Endothelial cell of umbilical vein (primary cell): ENCODE results near the gene ALAS2. TPM values are rescaled to one million over a fixed set of nuclear protein-coding genes. Genes with fewer than 3 reads are reported as not detected.
A peak's percentile ranks its signal among the peaks of the same experiment; 100 is the strongest.
"Not testable (repeated sequence)": the region's sequence is repeated elsewhere in the genome, so short reads cannot be mapped to it uniquely, and the experiment has no call there.

Experiments
- BruUV-seq: library from RNA; stranded (reverse); fragments of 400-500 nt; replicated peaks from 2 replicates; lab custom pipeline; 2021; lab: Mats Ljungman, UMichigan
- CTCF ChIA-PET: fragments of 300-600, 350-600 bp; sonication (Branson Sonifier 250); formaldehyde crosslinking; loops from one replicate; lab custom pipeline; 2021; ENCODE audit warnings: antibody characterized with exemption, inconsistent platforms; lab: Charles Lee
- POLR2A ChIA-PET: fragments of 300-600, 350-600 bp; sonication (Branson Sonifier 250); formaldehyde crosslinking; loops from one replicate; lab custom pipeline; 2021; ENCODE audit warnings: antibody characterized with exemption, inconsistent platforms; lab: Charles Lee
- DNase-seq: peaks from one replicate; pipeline ENCODE4 v3.0.0-alpha.2; 2011; ENCODE audit warnings: low read depth, low spot score
- FAIRE-seq: peaks from 2 replicates; lab custom pipeline; 2011; peaks lifted over from hg19 to GRCh38; lab: Jason Lieb, UNC
- H2AFZ ChIP-seq: 2 replicates; pipeline ENCODE4 v1.6.0; 2012; ENCODE audit warnings: low read depth, low read length, control low read depth, inconsistent platforms
- H3K27ac ChIP-seq: 2 replicates; pipeline ENCODE4 v1.5.1; 2011; ENCODE audit warnings: low read depth, mild to moderate bottlenecking, control low read depth, low read length, moderate library complexity; ENCODE audit not compliant: insufficient read depth
- H3K27me3 ChIP-seq, 2 experiments: 2 replicates each; pipeline versions ENCODE4 v1.6.0 to v1.6.1; 2011; ENCODE audit warnings: low read length in 2 of 2, mixed read lengths in 1 of 2; ENCODE audit not compliant: control insufficient read depth in 2 of 2, insufficient read depth in 2 of 2
- H3K36me3 ChIP-seq, 2 experiments: 2 replicates in 1 of 2; 3 replicates in 1 of 2; pipeline ENCODE4 v1.5.1; 2011; ENCODE audit warnings: low read length in 2 of 2, mild to moderate bottlenecking in 1 of 2, moderate library complexity in 1 of 2; ENCODE audit not compliant: control insufficient read depth in 2 of 2, insufficient read depth in 2 of 2; ENCODE audit errors: extremely low read depth in 1 of 2
- H3K4me1 ChIP-seq: 3 replicates; pipeline ENCODE4 v1.5.1; 2011; ENCODE audit warnings: mild to moderate bottlenecking, low read length; ENCODE audit not compliant: control insufficient read depth, insufficient read depth; ENCODE audit errors: extremely low read depth
- H3K4me2 ChIP-seq: 2 replicates; pipeline ENCODE4 v1.6.1; 2011; ENCODE audit warnings: low read length, control low read depth, mixed read lengths; ENCODE audit not compliant: insufficient read depth
- H3K4me3 ChIP-seq, 3 experiments: fragments of 200-600 bp in 1 of 3; sonication (generic), shearing (Covaris generic) in 1 of 3; replicated peaks in 1 of 3; 2 replicates each; pipeline ENCODE4 v1.5.1; 2011 to 2016; ENCODE audit warnings: control low read depth in 3 of 3, low read length in 3 of 3, mild to moderate bottlenecking in 2 of 3, inconsistent platforms in 1 of 3, low read depth in 1 of 3, moderate library complexity in 1 of 3; ENCODE audit not compliant: insufficient read depth in 1 of 3
- H3K79me2 ChIP-seq: 2 replicates; pipeline ENCODE4 v1.6.0; 2012; ENCODE audit warnings: low read length, inconsistent platforms; ENCODE audit not compliant: control insufficient read depth, insufficient read depth
- H3K9ac ChIP-seq: replicated peaks from 2 replicates; pipeline ENCODE3; 2011; ENCODE audit warnings: low read length, control low read depth; ENCODE audit not compliant: insufficient read depth; ENCODE audit errors: extremely low read depth
- H3K9me1 ChIP-seq: replicated peaks from 3 replicates; pipeline ENCODE4 v1.6.0; 2011; ENCODE audit warnings: mild to moderate bottlenecking, low read length; ENCODE audit not compliant: control insufficient read depth, insufficient read depth; ENCODE audit errors: extremely low read depth
- H3K9me3 ChIP-seq: replicated peaks from 2 replicates; pipeline ENCODE4 v1.5.1; 2012; ENCODE audit warnings: low read length, inconsistent platforms; ENCODE audit not compliant: control insufficient read depth, insufficient read depth
- H4K20me1 ChIP-seq: replicated peaks from 2 replicates; pipeline ENCODE3; 2011; ENCODE audit warnings: mild to moderate bottlenecking, low read length; ENCODE audit not compliant: control insufficient read depth, insufficient read depth; ENCODE audit errors: extremely low read depth
- EZH2 ChIP-seq: IDR thresholded peaks from 2 replicates; pipeline ENCODE4 v1.6.1; 2012; ENCODE audit warnings: borderline replicate concordance, low read depth, mild to moderate bottlenecking, moderate library complexity, low read length, inconsistent platforms; ENCODE audit not compliant: severe bottlenecking
- FOS ChIP-seq: IDR thresholded peaks from 2 replicates; pipeline ENCODE4 v1.6.1; 2011; ENCODE audit warnings: mild to moderate bottlenecking, low read length, moderate library complexity, borderline replicate concordance; ENCODE audit not compliant: insufficient read depth
- GATA2 ChIP-seq: IDR thresholded peaks from 2 replicates; pipeline ENCODE4 v1.7.0; 2011; ENCODE audit warnings: low read depth, mild to moderate bottlenecking, moderate library complexity, mixed read lengths, low read length; ENCODE audit not compliant: insufficient read length, insufficient read depth
- JUN ChIP-seq: IDR thresholded peaks from 2 replicates; pipeline ENCODE4 v1.6.1; 2011; ENCODE audit warnings: borderline replicate concordance, low read depth; ENCODE audit not compliant: insufficient read length, insufficient read depth
- MAX ChIP-seq: IDR thresholded peaks from 2 replicates; pipeline ENCODE4 v1.6.1; 2011; ENCODE audit not compliant: insufficient read depth, insufficient read length
- MYC ChIP-seq: IDR thresholded peaks from one replicate; pipeline ENCODE4 v1.6.1; 2011; ENCODE audit warnings: mild to moderate bottlenecking, low read depth, low read length
- POLR2A ChIP-seq: IDR thresholded peaks from 2 replicates; pipeline ENCODE4 v1.6.1; 2012; ENCODE audit warnings: low read depth, mild to moderate bottlenecking, control low read depth, low read length
- POLR2AphosphoS5 ChIP-seq: IDR thresholded peaks from 2 replicates; pipeline ENCODE4 v1.6.1; 2012; ENCODE audit warnings: low read depth, mild to moderate bottlenecking, control low read depth, low read length, moderate library complexity; ENCODE audit not compliant: insufficient read depth
- dilution Hi-C: fragments of 300-500 bp; cut with MboI; formaldehyde crosslinking; loops from one replicate; pipeline ENCODE4 v1.15.0; 2019; ENCODE audit warnings: low sequenced_read_pairs; ENCODE audit not compliant: extremely low pct_ligation_motif_present
- intact Hi-C: fragments of 100-400 bp; cut with micrococcal nuclease; formaldehyde crosslinking; loops from one replicate; pipeline ENCODE4 v1.10.0; 2022
- polyA plus RNA-seq, 4 experiments: library from polyadenylated mRNA; depleted of rRNA in 3 of 4; stranded (reverse) in 3 of 4; unstranded in 1 of 4; fragments of >200 nt; gene quantifications; 2 replicates each; pipeline versions ENCODE4 v1.2.1 to v1.2.3, GENCODE V29; 2011 to 2012; ENCODE audit warnings: missing spikeins in 1 of 4
- total RNA-seq: library from RNA; stranded (reverse); gene quantifications from 2 replicates; pipeline ENCODE4 v1.2.3, GENCODE V29; 2021
- TF ChIP-seq, protein P1 (sequence below), 2 donors: IDR thresholded peaks; 1 replicate in 1 of 2; 2 replicates in 1 of 2; pipeline ENCODE4 v1.5.1; 2011; ENCODE audit warnings: low read length in 2 of 2, mild to moderate bottlenecking in 2 of 2, moderate library complexity in 2 of 2, control low read depth in 1 of 2, inconsistent platforms in 1 of 2, low read depth in 1 of 2; ENCODE audit not compliant: insufficient read depth in 1 of 2; ENCODE audit errors: extremely low read depth in 1 of 2

Gene ALAS2
- total and polyA plus RNA-seq, 2 donors (not counting 3 experiments of a cell fraction or from before 2014, with no cell fraction given), result not detected

- Histone ChIP-seq H3K9me1 (no peaks in the 10 kb centered on the region), H3K27ac (peak overlapping the region; percentile 87), H3K79me2 (no peaks in the 10 kb centered on the region), H2AFZ (peak overlapping the region; percentile 65), H3K27me3 (no peaks in the 10 kb centered on the region), H3K4me3 (peak overlapping the region in 1 of 3 experiments; percentile 15), H3K4me1 (peaks cover 4% of the 10 kb centered on the region), H4K20me1 (no peaks in the 10 kb centered on the region), H3K4me2 (peak overlapping the region; percentile 92), H3K36me3 (no peaks in the 10 kb centered on the region), H3K9me3 (no peaks in the 10 kb centered on the region), H3K9ac (peak overlapping the region; percentile 62)
- DNase-seq (peak; percentile 81), FAIRE-seq (peak; percentile 73)
- ChIA-PET POLR2A (no interaction called here), CTCF (interaction anchor here (0.6 to 1.3 kb wide), 10 partner anchors 12 to 1739 kb away, joined by 3 to 33 read pairs (median 4); partner anchors contain the start of genes APEX2 and TSR2)
- no TSS peak for BruUV-seq
- TF ChIP-seq FOS (peak; percentile 10), EZH2 (no peak), GATA2 (no peak), JUN (peak; percentile 4), MAX (no peak), POLR2AphosphoS5 (no peak), POLR2A (no peak), MYC (no peak)
- TF ChIP-seq, protein P1, sequence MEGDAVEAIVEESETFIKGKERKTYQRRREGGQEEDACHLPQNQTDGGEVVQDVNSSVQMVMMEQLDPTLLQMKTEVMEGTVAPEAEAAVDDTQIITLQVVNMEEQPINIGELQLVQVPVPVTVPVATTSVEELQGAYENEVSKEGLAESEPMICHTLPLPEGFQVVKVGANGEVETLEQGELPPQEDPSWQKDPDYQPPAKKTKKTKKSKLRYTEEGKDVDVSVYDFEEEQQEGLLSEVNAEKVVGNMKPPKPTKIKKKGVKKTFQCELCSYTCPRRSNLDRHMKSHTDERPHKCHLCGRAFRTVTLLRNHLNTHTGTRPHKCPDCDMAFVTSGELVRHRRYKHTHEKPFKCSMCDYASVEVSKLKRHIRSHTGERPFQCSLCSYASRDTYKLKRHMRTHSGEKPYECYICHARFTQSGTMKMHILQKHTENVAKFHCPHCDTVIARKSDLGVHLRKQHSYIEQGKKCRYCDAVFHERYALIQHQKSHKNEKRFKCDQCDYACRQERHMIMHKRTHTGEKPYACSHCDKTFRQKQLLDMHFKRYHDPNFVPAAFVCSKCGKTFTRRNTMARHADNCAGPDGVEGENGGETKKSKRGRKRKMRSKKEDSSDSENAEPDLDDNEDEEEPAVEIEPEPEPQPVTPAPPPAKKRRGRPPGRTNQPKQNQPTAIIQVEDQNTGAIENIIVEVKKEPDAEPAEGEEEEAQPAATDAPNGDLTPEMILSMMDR (IDR thresholded peaks at IDR 0.05; ENCODE audit: extremely low read depth in 1 of 2, insufficient read depth in 1 of 2, low read depth in 1 of 2, low read length in 2 of 2), result no peak
- intact Hi-C loops (loop anchor here (1.0 to 5.0 kb wide), 7 partner anchors 48 to 700 kb away; partner anchors contain the start of gene WNK3), dilution Hi-C loops (no loop called here)
These were observed 26.3 kb upstream of the ALAS2 start for GRCh38 chrX:55056820-55057674.

- H3K4me3 ChIP-seq, CTCF ChIA-PET, intact Hi-C loops, BruUV-seq, H3K79me2 ChIP-seq, H3K36me3 ChIP-seq, H2AFZ ChIP-seq, POLR2A ChIA-PET, H3K27me3 ChIP-seq, H3K4me2 ChIP-seq, dilution Hi-C loops, H3K9me3 ChIP-seq, FAIRE-seq, H4K20me1 ChIP-seq, H3K9me1 ChIP-seq, H3K9ac ChIP-seq, H3K4me1 ChIP-seq, H3K27ac ChIP-seq, DNase-seq: not testable (repeated sequence)
These were observed 19.8 kb upstream of the ALAS2 start for GRCh38 chrX:55050599-55050998.
